MCF 10A (cell line): ENCODE measurements around the gene ARMH4. TPM values are rescaled to one million over a fixed set of nuclear protein-coding genes. Genes with fewer than 3 reads are reported as not detected.

ENCODE experiments used
- BruUV-seq: library from RNA; stranded (reverse); fragments of 400-500 nt; replicated peaks from 2 replicates; lab custom pipeline; 2021; lab: Mats Ljungman, UMichigan
- CTCF ChIA-PET: fragments of 300-600 bp; sonication (Branson Sonifier 250); formaldehyde crosslinking; extraction: SDS; loops from one replicate; lab custom pipeline; 2021; ENCODE audit warnings: antibody characterized with exemption, inconsistent platforms; lab: Yijun Ruan, JAX
- POLR2A ChIA-PET: fragments of 300-600, 350-650 bp; sonication (Branson Sonifier 250); formaldehyde crosslinking; extraction: SDS; loops from one replicate; lab custom pipeline; 2020; ENCODE audit warnings: antibody characterized with exemption, inconsistent platforms; lab: Yijun Ruan, JAX
- DNase-seq: peaks from one replicate; pipeline ENCODE4 v3.0.0-alpha.2; 2018; ENCODE audit not compliant: unreplicated experiment
- H3K27ac Mint-ChIP-seq: one replicate; pipeline ENCODE4 v1.8.0; 2022; ENCODE audit warnings: mild to moderate bottlenecking, low read depth, mixed read lengths; ENCODE audit not compliant: unreplicated experiment
- H3K27me3 Mint-ChIP-seq: one replicate; pipeline ENCODE4 v1.8.0; 2022; ENCODE audit warnings: mixed read lengths; ENCODE audit not compliant: insufficient read depth, unreplicated experiment
- H3K36me3 Mint-ChIP-seq: one replicate; pipeline ENCODE4 v1.8.0; 2022; ENCODE audit warnings: mild to moderate bottlenecking, moderate library complexity, mixed read lengths; ENCODE audit not compliant: insufficient read depth, unreplicated experiment
- H3K4me1 Mint-ChIP-seq: one replicate; pipeline ENCODE4 v1.8.0; 2022; ENCODE audit warnings: mixed read lengths; ENCODE audit not compliant: insufficient read depth, unreplicated experiment
- H3K4me3 Mint-ChIP-seq: one replicate; pipeline ENCODE4 v1.8.0; 2022; ENCODE audit warnings: mild to moderate bottlenecking, moderate library complexity, mixed read lengths; ENCODE audit not compliant: unreplicated experiment
- H3K9me3 Mint-ChIP-seq: one replicate; pipeline ENCODE4 v1.8.0; 2022; ENCODE audit warnings: mixed read lengths; ENCODE audit not compliant: unreplicated experiment
- intact Hi-C: fragments of 100-400 bp; cut with micrococcal nuclease; formaldehyde crosslinking; loops from 2 replicates; pipeline ENCODE4 v1.14.1; 2022
- total RNA-seq: library from RNA; stranded (reverse); gene quantifications from 2 replicates; pipeline ENCODE4 v1.2.3, GENCODE V29; 2022
- TF ChIP-seq, protein P1 (sequence below): fragments of 200-600 bp; IDR thresholded peaks from one replicate; pipeline ENCODE4 v1.8.0; 2022; ENCODE audit warnings: antibody characterized with exemption, mild to moderate bottlenecking; ENCODE audit not compliant: unreplicated experiment

The ARMH4 gene
- total RNA-seq, 1 experiment from 2014 or later, result not detected

DNA sequence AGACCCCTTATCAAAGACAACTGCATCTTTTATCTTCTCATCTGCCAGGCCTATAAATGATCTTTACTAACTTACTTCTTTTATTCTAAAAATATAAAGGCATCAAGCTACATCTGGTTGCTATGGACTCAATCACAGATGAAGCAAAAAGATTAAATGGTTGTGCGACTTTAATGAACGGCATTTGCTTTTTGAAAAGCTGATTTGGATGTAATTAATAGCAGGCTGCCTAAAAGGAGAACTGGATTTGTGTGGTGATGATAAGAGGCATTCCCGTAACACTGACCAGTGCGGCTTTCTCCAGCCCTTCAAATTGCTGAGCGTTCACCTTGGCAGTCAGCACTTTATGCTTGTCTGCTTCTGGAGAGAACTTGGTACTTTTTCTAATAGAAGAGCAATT is 103.8 kb downstream of the ARMH4 start:
- no peak overlapping the region for H3K27ac Mint-ChIP-seq
- TF ChIP-seq, protein P1, sequence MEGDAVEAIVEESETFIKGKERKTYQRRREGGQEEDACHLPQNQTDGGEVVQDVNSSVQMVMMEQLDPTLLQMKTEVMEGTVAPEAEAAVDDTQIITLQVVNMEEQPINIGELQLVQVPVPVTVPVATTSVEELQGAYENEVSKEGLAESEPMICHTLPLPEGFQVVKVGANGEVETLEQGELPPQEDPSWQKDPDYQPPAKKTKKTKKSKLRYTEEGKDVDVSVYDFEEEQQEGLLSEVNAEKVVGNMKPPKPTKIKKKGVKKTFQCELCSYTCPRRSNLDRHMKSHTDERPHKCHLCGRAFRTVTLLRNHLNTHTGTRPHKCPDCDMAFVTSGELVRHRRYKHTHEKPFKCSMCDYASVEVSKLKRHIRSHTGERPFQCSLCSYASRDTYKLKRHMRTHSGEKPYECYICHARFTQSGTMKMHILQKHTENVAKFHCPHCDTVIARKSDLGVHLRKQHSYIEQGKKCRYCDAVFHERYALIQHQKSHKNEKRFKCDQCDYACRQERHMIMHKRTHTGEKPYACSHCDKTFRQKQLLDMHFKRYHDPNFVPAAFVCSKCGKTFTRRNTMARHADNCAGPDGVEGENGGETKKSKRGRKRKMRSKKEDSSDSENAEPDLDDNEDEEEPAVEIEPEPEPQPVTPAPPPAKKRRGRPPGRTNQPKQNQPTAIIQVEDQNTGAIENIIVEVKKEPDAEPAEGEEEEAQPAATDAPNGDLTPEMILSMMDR, result no peak
- H3K36me3 Mint-ChIP-seq, result no peaks in the 10 kb centered on the region
- POLR2A ChIA-PET, result no interaction called here
- H3K4me1 Mint-ChIP-seq, result no peaks in the 10 kb centered on the region
- CTCF ChIA-PET, result interaction anchor here (0.6 kb wide), 1 partner anchor 357 kb away, joined by 3 read pairs; no protein-coding TSS in a partner anchor
- no peak for DNase-seq
- H3K4me3 Mint-ChIP-seq, result no peak overlapping the region
- peaks cover 15% of the 10 kb centered on the region for H3K9me3 Mint-ChIP-seq
- no TSS peak for BruUV-seq
- no peaks in the 10 kb centered on the region for H3K27me3 Mint-ChIP-seq
- intact Hi-C loops, result no loop called here

DNA sequence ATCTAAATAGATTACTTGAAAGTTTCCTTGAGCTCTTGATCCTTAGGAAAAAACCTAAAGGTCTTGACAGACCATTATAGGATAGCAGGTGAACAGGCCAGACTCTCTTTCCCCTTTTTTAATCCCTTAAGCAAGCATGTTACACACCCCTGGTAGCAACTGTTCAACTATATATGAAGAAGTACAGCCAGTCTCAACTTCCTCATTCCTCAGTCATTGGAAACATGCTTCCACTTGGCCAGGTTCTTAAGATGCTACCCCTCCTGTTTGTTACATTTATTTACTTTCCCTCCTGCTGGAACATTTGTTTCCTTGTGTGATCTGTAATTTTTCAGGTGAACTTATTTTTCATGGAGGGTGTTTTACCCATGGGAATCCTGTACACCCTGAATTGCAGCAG is 124.1 kb downstream of the ARMH4 start:
- DNase-seq, result no peak
- Mint-ChIP-seq H3K4me3 (no peak overlapping the region), H3K9me3 (no peaks in the 10 kb centered on the region), H3K27ac (no peak overlapping the region), H3K27me3 (no peaks in the 10 kb centered on the region), H3K4me1 (peaks cover 10% of the 10 kb centered on the region), H3K36me3 (no peaks in the 10 kb centered on the region)
- POLR2A ChIA-PET, result interaction anchor here (0.7 kb wide), 1 partner anchor 195 kb away, joined by 3 read pairs; no protein-coding TSS in a partner anchor
- intact Hi-C loops, result no loop called here
- CTCF ChIA-PET, result interaction anchor here (1.2 kb wide), 1 partner anchor 8 kb away, joined by 4 read pairs; no protein-coding TSS in a partner anchor
- TF ChIP-seq, protein P1, result no peak
- BruUV-seq, result no TSS peak

DNA sequence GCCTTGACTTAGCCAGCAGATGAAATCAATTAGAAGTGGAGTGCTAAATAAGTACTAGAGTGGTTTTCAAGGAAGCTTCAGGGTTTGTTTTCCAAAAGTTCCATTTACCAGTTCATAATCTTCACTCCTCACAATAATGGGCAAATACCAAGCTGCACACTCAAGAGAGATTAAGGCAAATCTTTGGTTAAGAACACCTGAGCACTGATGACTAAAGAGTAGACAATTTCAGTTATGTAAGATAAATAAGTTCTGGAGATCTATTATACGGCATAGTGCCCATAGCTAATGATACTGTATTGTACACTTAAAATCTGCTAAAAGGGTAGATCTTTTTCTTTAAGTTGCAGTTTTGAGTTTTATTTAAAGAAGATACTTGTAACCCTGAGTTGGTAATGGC is 125.0 kb downstream of the ARMH4 start:
- Mint-ChIP-seq H3K27ac (no peak overlapping the region), H3K4me1 (peaks cover 10% of the 10 kb centered on the region), H3K36me3 (no peaks in the 10 kb centered on the region), H3K27me3 (no peaks in the 10 kb centered on the region), H3K9me3 (no peaks in the 10 kb centered on the region), H3K4me3 (no peak overlapping the region)
- POLR2A ChIA-PET, result interaction anchor here (0.6 kb wide), 1 partner anchor 557 kb away, joined by 3 read pairs; no protein-coding TSS in a partner anchor
- intact Hi-C loops, result no loop called here
- no peak for DNase-seq
- CTCF ChIA-PET, result no interaction called here
- no TSS peak for BruUV-seq
- TF ChIP-seq, protein P1, result no peak

DNA sequence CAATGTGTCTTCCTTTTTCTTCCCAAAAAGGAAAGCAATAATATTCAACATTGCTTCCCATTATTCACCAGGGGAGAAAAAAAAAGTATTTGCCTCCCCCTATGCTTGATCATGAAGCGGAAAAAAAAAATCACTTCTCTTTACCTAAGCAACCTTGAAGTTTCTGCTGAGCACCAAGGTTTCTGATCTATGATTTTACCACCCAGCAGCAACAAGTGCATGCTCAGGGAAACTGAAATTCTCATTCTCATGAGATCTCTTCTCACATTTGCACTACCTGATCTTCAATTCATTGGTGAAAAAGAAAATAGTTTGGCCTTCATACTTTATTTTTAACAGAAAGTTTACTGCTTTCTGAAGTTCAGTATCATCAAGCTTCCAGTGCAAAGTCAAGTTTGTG is 125.8 kb downstream of the ARMH4 start:
- no TSS peak for BruUV-seq

More for the DNA sequence above, 125.8 kb downstream of the ARMH4 start:
- no peaks in the 10 kb centered on the region for H3K27me3 Mint-ChIP-seq
- ChIA-PET POLR2A (interaction anchor here (0.6 kb wide), 1 partner anchor 556 kb away, joined by 3 read pairs; no protein-coding TSS in a partner anchor), CTCF (interaction anchor here (0.7 to 0.9 kb wide), 2 partner anchors 38 to 46 kb away, joined by 3 read pairs; no protein-coding TSS in a partner anchor)
- no peaks in the 10 kb centered on the region for H3K9me3 Mint-ChIP-seq
- intact Hi-C loops, result no loop called here
- no peak for DNase-seq
- no peak overlapping the region for H3K27ac Mint-ChIP-seq
- TF ChIP-seq, protein P1, result no peak
- peaks cover 10% of the 10 kb centered on the region for H3K4me1 Mint-ChIP-seq
- H3K36me3 Mint-ChIP-seq, result no peaks in the 10 kb centered on the region
- H3K4me3 Mint-ChIP-seq, result no peak overlapping the region
